GM12875 (cell line): ENCODE results near the gene FIGN.

Source experiments
- H3K4me3 ChIP-seq: one replicate; pipeline ENCODE4 v1.5.1; 2011; ENCODE audit warnings: low read depth, low read length, control low read depth
- TF ChIP-seq, protein P1 (sequence below): IDR thresholded peaks from 2 replicates; pipeline ENCODE4 v1.5.1; 2011; ENCODE audit warnings: low read depth, mild to moderate bottlenecking, control low read depth, inconsistent platforms, low read length, moderate library complexity, borderline replicate concordance; ENCODE audit not compliant: insufficient read depth

Gene FIGN

DNA sequence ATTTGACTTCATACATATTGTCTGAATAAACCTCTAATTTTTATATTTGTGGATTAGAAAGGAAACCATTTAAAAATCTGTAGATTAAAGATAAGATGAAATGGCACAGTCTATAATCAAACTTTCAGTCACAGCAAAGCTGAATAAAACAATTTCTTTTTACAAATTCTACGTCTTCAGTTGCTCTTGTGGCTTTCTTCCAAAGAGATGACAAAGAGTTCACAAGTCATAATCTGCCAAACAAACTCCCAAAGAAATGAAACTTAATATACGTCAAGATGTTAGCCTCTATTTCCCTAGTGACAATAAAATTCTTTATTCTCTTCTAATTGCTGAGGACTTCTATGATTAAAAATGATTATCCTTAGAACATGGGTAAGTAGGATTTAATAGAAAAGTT is 66.3 kb downstream of the FIGN start:
- no peak overlapping the region for H3K4me3 ChIP-seq
- TF ChIP-seq, protein P1, sequence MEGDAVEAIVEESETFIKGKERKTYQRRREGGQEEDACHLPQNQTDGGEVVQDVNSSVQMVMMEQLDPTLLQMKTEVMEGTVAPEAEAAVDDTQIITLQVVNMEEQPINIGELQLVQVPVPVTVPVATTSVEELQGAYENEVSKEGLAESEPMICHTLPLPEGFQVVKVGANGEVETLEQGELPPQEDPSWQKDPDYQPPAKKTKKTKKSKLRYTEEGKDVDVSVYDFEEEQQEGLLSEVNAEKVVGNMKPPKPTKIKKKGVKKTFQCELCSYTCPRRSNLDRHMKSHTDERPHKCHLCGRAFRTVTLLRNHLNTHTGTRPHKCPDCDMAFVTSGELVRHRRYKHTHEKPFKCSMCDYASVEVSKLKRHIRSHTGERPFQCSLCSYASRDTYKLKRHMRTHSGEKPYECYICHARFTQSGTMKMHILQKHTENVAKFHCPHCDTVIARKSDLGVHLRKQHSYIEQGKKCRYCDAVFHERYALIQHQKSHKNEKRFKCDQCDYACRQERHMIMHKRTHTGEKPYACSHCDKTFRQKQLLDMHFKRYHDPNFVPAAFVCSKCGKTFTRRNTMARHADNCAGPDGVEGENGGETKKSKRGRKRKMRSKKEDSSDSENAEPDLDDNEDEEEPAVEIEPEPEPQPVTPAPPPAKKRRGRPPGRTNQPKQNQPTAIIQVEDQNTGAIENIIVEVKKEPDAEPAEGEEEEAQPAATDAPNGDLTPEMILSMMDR, result no peak

DNA sequence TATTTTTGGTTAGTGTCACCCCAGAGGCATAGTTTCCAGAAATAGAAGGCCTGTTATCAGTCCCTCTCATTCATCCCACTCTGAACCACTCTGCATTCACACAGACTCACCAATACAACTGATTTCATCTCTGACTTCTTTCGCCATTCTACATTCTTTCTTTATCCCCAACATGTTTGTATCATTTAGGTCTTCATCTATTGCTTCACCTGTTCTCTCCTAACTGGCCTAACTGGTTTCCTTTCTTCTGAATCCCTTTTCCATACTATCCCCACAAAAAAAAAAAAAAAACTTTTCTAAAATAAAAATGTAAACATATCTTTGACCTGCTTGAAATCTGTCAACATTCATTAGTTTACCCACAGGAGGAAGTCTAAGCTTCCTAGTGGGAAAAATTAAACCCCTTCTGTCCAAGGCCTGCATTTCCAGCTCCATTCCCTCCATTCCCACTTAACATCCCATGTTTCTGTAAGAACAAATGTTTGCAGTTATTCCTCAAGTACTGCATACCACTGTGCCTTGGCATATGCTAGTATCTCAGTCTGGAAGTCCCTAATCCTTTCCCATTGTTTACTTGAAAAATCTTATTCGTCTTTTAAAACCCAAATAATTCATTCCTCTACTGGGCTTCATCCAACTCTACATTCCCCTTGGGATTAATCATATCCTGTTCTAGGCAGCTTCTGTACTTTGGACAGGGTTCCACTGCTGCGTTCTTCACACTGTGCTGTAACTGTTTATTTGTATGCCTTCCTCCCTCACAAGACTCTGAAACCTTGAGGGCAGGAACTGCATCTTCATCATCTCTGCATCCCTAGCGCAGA is 68.5 kb downstream of the FIGN start:
- TF ChIP-seq, protein P1, result no peak
- no peak overlapping the region for H3K4me3 ChIP-seq

DNA sequence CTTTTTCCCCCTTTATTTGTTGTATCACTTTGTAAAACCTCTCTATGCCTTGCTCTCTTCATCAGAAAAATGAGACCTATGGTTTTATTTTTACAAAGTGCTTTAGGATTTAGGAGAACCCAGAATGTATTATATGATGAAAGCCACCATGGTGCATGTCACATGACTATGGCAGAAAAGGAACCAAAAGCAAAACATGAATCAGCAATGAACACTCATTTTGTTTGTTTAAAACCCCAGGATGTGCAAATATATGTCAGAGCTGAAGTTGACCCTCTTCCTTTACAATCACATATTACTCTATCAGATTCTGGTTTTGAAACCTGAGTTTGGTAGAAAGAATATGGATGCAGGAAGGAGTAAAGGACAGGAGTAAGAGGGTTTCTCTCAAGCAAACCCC is 70.0 kb downstream of the FIGN start:
- TF ChIP-seq, protein P1, result no peak
- no peak overlapping the region for H3K4me3 ChIP-seq

DNA sequence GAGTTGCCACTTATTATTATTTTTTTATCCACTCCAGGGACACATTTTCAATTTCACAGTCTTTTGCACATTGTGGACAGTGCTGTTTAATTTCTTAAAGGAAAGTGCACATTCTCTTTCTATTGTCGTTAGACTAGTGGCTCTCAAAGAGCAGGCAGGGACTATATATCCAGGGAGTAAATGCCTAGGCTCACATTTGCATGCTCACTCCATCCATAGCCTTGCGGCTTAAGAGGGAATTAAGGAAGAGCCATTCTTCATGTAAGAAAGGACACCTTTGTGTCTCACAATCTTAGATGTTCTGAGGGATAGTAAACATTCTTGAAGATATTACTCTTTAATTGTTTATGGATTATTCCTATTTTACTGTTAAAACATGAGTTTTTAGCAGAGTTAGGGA is 70.8 kb downstream of the FIGN start:
- no peak overlapping the region for H3K4me3 ChIP-seq
- TF ChIP-seq, protein P1, result no peak

DNA sequence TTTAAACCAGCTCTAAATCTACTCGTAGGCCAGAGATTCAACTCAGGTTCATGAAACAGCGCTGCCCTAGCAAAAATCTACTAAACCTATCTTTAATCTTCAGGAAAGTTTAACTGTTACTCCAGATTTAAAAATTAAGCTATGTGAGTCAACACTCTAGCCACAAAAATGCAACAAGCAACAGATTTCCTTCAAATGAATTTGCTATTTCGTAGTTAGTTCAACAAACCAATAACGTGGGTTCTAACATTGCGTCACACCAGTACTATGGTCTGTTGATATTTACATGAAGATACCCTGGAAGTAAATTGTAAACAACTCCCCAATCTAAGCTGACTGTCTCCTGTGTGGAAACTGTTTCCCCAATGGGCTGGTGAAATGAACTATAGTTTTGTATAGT is 71.2 kb downstream of the FIGN start:
- H3K4me3 ChIP-seq, result no peak overlapping the region
- TF ChIP-seq, protein P1, result no peak

DNA sequence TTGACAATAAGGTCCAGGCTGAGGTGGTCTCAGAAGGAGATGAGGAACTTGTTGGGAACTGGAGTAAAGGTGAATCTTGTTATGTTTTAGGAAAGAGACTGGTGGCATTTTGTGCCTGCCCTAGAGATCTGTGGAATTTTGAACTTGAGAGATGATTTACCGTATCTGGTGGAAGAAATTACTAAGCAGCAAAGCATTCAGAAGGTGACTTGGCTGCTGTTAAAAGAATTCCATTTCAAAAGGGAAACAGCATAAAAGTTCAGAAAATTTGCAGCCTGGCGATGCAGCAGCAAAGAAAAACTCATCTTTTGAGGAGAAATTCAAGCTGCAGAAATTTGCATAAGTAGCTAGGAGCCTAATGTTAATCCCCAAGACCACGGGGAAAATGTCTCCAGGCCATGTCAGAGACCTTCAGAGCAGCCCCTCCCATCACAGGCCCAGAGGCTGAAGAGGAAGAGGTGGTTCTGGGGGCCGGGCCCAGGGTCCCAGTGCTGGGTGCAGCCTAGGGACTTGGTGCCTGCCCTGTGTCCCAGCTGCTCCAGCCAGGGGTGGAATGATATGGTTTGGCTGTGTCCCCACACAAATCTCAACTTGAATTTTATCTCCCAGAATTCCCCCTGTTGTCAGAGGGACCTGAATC is 73.5 kb downstream of the FIGN start:
- no peak overlapping the region for H3K4me3 ChIP-seq
- TF ChIP-seq, protein P1, result no peak

DNA sequence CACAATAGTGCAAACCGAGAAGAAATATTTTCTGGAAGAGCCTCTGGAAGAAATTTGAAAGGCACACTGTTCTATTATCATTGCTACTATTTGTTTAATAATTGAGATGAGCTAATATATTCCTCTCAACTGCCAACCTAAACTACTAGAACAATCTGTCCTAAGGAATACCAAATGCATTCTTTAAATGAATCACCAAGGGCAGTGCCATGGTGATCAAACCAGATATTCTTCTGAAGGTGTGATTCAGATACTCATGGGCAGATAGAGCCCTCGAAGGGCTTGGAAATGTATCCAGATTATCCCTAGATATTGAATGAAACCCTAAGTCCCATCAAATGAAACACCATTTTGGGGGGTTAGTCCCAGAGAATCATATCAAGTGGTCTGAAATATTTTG is 76.6 kb downstream of the FIGN start:
- no peak overlapping the region for H3K4me3 ChIP-seq
- TF ChIP-seq, protein P1, result no peak
